Common myeloid progenitor, CD34-positive (primary cell): ENCODE data around the gene STYX.
A peak's percentile ranks its signal among the peaks of the same experiment; 100 is the strongest.
"Not testable (repeated sequence)": the region's sequence is repeated elsewhere in the genome, so short reads cannot be mapped to it uniquely, and the experiment has no call there.

Experiments
- CTCF ChIA-PET: fragments of 350-600 bp; sonication (Branson Sonifier 250); formaldehyde crosslinking; loops from one replicate; lab custom pipeline; 2021; ENCODE audit warnings: antibody characterized with exemption; lab: Charles Lee
- POLR2A ChIA-PET: fragments of 350-600 bp; sonication (Branson Sonifier 250); formaldehyde crosslinking; loops from one replicate; lab custom pipeline; 2021; ENCODE audit warnings: antibody characterized with exemption; lab: Charles Lee
- DNase-seq, 3 donors: peaks; one replicate each; pipeline versions ENCODE4 v3.0.0 to v3.0.0-alpha.2; 2013
- H3K27ac ChIP-seq, 2 experiments: 1 replicate in 1 of 2; 2 replicates in 1 of 2; pipeline ENCODE4 v1.7.0; 2013; ENCODE audit warnings: inconsistent platforms in 2 of 2, low read length in 2 of 2, mild to moderate bottlenecking in 2 of 2, low read depth in 1 of 2, moderate library complexity in 1 of 2; ENCODE audit not compliant: severe bottlenecking in 2 of 2, insufficient read depth in 1 of 2, poor library complexity in 1 of 2
- H3K27me3 ChIP-seq, 5 experiments: replicated peaks in 2 of 5; 1 replicate in 3 of 5; 2 replicates in 2 of 5; pipeline versions ENCODE4 v1.6.1 to v1.7.0; 2013; ENCODE audit warnings: low read length in 4 of 5, mild to moderate bottlenecking in 2 of 5, moderate library complexity in 2 of 5, inconsistent platforms in 1 of 5; ENCODE audit not compliant: insufficient read depth in 5 of 5, control insufficient read depth in 4 of 5
- H3K36me3 ChIP-seq, 4 experiments: 1 replicate in 2 of 4; 2 replicates in 2 of 4; pipeline versions ENCODE4 v1.6.1 to v1.7.0; 2013; ENCODE audit warnings: low read length in 3 of 4, control low read depth in 1 of 4, mild to moderate bottlenecking in 1 of 4; ENCODE audit not compliant: control insufficient read depth in 4 of 4, insufficient read depth in 4 of 4
- H3K4me1 ChIP-seq, 4 experiments: 1 replicate in 3 of 4; 2 replicates in 1 of 4; pipeline versions ENCODE4 v1.6.1 to v1.7.1; 2013; ENCODE audit warnings: low read length in 3 of 4, mild to moderate bottlenecking in 3 of 4, control low read depth in 1 of 4, inconsistent platforms in 1 of 4, moderate library complexity in 1 of 4; ENCODE audit not compliant: control insufficient read depth in 4 of 4, insufficient read depth in 4 of 4; ENCODE audit errors: control extremely low read depth in 1 of 4
- H3K4me3 ChIP-seq, 7 experiments: 1 replicate in 4 of 7; 2 replicates in 3 of 7; pipeline versions ENCODE4 v1.5.1 to v1.7.0; 2013; ENCODE audit warnings: mild to moderate bottlenecking in 7 of 7, low read length in 6 of 7, moderate library complexity in 6 of 7, inconsistent platforms in 2 of 7, low read depth in 2 of 7, control low read depth in 1 of 7; ENCODE audit not compliant: insufficient read depth in 4 of 7, control insufficient read depth in 1 of 7; ENCODE audit errors: extremely low read depth in 1 of 7
- H3K9me3 ChIP-seq, 5 experiments: 1 replicate in 4 of 5; 2 replicates in 1 of 5; pipeline versions ENCODE4 v1.6.1 to v1.7.1; 2013; ENCODE audit warnings: low read length in 4 of 5, mild to moderate bottlenecking in 2 of 5, inconsistent platforms in 1 of 5, low read depth in 1 of 5, moderate library complexity in 1 of 5; ENCODE audit not compliant: control insufficient read depth in 4 of 5, insufficient read depth in 2 of 5; ENCODE audit errors: control extremely low read depth in 1 of 5
- WGBS: methylation state at CpG from one replicate; pipeline ENCODE4 v1.1.5; 2013; ENCODE audit not compliant: insufficient coverage; 5-methylcytosine and 5-hydroxymethylcytosine counted together

The STYX gene

DNA sequence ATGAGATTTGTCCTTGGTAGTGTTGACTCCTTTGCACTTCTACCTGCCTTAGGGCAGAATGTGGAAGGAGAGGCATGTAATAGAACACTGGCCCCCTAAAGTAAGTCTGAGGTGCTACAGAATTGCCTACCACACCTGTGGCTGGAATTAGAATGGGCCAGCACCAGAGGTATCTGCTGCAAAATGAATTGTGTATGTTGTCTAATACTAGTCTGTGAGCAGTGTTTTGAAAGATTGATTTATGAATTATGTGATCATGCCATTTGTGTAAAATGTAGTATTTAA, 5.7 kb upstream of the STYX start:
- H3K4me3 ChIP-seq: no peak overlapping the region
- no peaks in the 10 kb centered on the region for H3K27me3 ChIP-seq
- CTCF ChIA-PET: interaction anchor here (0.9 to 3.2 kb wide), 2 partner anchors 10 to 13 kb away, joined by 3 to 10 read pairs; no protein-coding TSS in a partner anchor
- H3K4me1 ChIP-seq: peaks cover 0 to 2% (median under 1%) of the 10 kb centered on the region in 4 experiments
- peaks cover 13 to 74% (median 52%) of the 10 kb centered on the region in 4 experiments for H3K36me3 ChIP-seq
- no peak for DNase-seq
- POLR2A ChIA-PET: no interaction called here
- no peaks in the 10 kb centered on the region for H3K9me3 ChIP-seq
- H3K27ac ChIP-seq: no peak overlapping the region

DNA sequence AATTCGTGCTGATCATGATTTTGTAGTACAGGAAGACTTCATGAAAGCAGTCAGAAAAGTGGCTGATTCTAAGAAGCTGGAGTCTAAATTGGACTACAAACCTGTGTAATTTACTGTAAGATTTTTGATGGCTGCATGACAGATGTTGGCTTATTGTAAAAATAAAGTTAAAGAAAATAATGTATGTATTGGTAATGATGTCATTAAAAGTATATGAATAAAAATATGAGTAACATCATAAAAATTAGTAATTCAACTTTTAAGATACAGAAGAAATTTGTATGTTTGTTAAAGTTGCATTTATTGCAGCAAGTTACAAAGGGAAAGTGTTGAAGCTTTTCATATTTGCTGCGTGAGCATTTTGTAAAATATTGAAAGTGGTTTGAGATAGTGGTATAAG, 2.5 kb upstream of the STYX start:
- CTCF ChIA-PET: interaction anchor here (1.2 kb wide), 1 partner anchor 8 kb away, joined by 5 read pairs; no protein-coding TSS in a partner anchor
- H3K27me3 ChIP-seq, POLR2A ChIA-PET, H3K9me3 ChIP-seq, DNase-seq, H3K4me3 ChIP-seq, H3K27ac ChIP-seq: not testable (repeated sequence)
- Histone ChIP-seq H3K4me1 (peaks cover 6 to 16% (median 13%) of the 10 kb centered on the region in 4 experiments), H3K36me3 (peaks cover 13 to 51% (median 37%) of the 10 kb centered on the region in 4 experiments)
- 100% methylated on average over 1 of the region's 2 CpGs for WGBS

- not testable (repeated sequence) for DNase-seq, H3K9me3 ChIP-seq, H3K27me3 ChIP-seq
- H3K27ac ChIP-seq: peak overlapping the region in 1 of 2 experiments; percentile 69
- peak overlapping the region in 1 of 7 experiments; percentile 94 for H3K4me3 ChIP-seq
- ChIA-PET POLR2A (interaction anchor here (1.3 kb wide), 1 partner anchor 13 kb away, joined by 4 read pairs; no protein-coding TSS in a partner anchor), CTCF (interaction anchor here (1.7 kb wide), 1 partner anchor 12 kb away, joined by 5 read pairs; no protein-coding TSS in a partner anchor)
- peaks cover 11 to 42% (median 26%) of the 10 kb centered on the region in 4 experiments for H3K36me3 ChIP-seq
- peaks cover 6 to 16% (median 13%) of the 10 kb centered on the region in 4 experiments for H3K4me1 ChIP-seq
- WGBS: 92% methylated on average over 9 of the region's 15 CpGs
Measured at GRCh38 chr14:52729035-52729434, 931 bp upstream of the STYX start.

GRCh38 chr14:52729585-52729924, 411 bp upstream of the STYX start:
- no peak for DNase-seq
- no peaks in the 10 kb centered on the region for H3K9me3 ChIP-seq
- peak overlapping the region in 6 of 7 experiments; percentile 61 to 99 (median 94) for H3K4me3 ChIP-seq
- peaks cover 7 to 37% (median 22%) of the 10 kb centered on the region in 4 experiments for H3K36me3 ChIP-seq
- ChIA-PET CTCF (interaction anchor here (1.7 kb wide), 1 partner anchor 12 kb away, joined by 5 read pairs; no protein-coding TSS in a partner anchor), POLR2A (interaction anchor here (1.3 kb wide), 1 partner anchor 13 kb away, joined by 4 read pairs; no protein-coding TSS in a partner anchor)
- 0% methylated on average over 2 of the region's 8 CpGs for WGBS
- H3K27ac ChIP-seq: peak overlapping the region in 1 of 2 experiments; percentile 69
- no peaks in the 10 kb centered on the region for H3K27me3 ChIP-seq
- H3K4me1 ChIP-seq: peaks cover 6 to 16% (median 13%) of the 10 kb centered on the region in 4 experiments

- ChIA-PET CTCF (interaction anchor here (1.5 kb wide), 1 partner anchor 12 kb away, joined by 3 read pairs; no protein-coding TSS in a partner anchor), POLR2A (interaction anchor here (0.6 kb wide), 1 partner anchor 832 kb away, joined by 3 read pairs; no protein-coding TSS in a partner anchor)
- H3K27ac ChIP-seq: peak overlapping the region; percentile 79 to 90
- H3K27me3 ChIP-seq: no peaks in the 10 kb centered on the region
- DNase-seq: peak in 1 of 3 donors; percentile 51
- 4% methylated on average over 10 of the region's 11 CpGs for WGBS
- no peaks in the 10 kb centered on the region for H3K9me3 ChIP-seq
- peaks cover 5 to 27% (median 17%) of the 10 kb centered on the region in 4 experiments for H3K36me3 ChIP-seq
- H3K4me3 ChIP-seq: peak overlapping the region; percentile 89 to 99 (median 96)
- peaks cover 6 to 16% (median 13%) of the 10 kb centered on the region in 4 experiments for H3K4me1 ChIP-seq
Measured at GRCh38 chr14:52730709-52731111, 744 bp downstream of the STYX start.

GRCh38 chr14:52733824-52734223, 3.9 kb downstream of the STYX start:
- Histone ChIP-seq H3K9me3 (no peaks in the 10 kb centered on the region), H3K4me3 (no peak overlapping the region), H3K4me1 (peaks cover 6 to 16% (median 13%) of the 10 kb centered on the region in 4 experiments), H3K27me3 (no peaks in the 10 kb centered on the region), H3K36me3 (peaks cover 2 to 14% (median 7%) of the 10 kb centered on the region in 4 experiments), H3K27ac (no peak overlapping the region)
- POLR2A ChIA-PET: no interaction called here
- no peak for DNase-seq
- 96% methylated on average over 6 of the region's 9 CpGs for WGBS
- CTCF ChIA-PET: no interaction called here

DNA sequence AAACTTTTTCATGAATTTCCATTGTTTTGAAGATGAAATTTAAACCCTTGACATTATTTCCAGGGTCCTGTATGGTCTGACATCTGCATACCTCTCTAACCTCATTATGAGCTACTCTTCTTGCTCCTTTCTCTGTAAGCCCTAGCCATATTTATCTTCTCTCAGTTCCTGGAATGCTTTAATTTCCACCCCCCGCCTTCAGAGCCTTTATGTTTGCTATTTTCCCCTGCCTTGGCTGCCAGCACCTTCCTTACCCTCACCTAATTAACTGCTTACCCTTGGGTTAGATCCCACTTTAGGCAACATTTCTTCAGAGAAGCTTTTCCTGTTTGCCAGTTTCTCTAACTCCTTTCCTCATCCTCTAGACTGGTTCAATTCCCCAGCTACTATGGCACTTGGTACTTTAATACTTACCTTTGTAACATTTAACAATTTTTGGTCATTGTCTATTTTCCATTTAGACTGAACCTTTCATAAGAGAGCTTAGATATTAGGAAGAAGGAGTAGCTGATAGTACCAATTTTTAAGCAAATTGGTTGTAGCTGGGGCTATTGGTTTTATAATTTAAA, 6.0 kb downstream of the STYX start:
- ChIA-PET POLR2A (interaction anchor here (0.9 kb wide), 1 partner anchor 183 kb away, joined by 4 read pairs; no protein-coding TSS in a partner anchor), CTCF (no interaction called here)
- no peak overlapping the region for H3K4me3 ChIP-seq
- no peaks in the 10 kb centered on the region for H3K9me3 ChIP-seq
- H3K27me3 ChIP-seq: no peaks in the 10 kb centered on the region
- H3K36me3 ChIP-seq: peaks cover 2 to 14% (median 8%) of the 10 kb centered on the region in 4 experiments
- WGBS: 100% methylated on average over 1 of the region's 1 CpG
- no peak overlapping the region for H3K27ac ChIP-seq
- peaks cover 2 to 8% (median 7%) of the 10 kb centered on the region in 4 experiments for H3K4me1 ChIP-seq
- DNase-seq: no peak
